Measurements from ENCODE around the gene SPIRE1.
"Not testable (repeated sequence)": the region's sequence is repeated elsewhere in the genome, so short reads cannot be mapped to it uniquely, and the experiment has no call there.

Gene SPIRE1

DNA sequence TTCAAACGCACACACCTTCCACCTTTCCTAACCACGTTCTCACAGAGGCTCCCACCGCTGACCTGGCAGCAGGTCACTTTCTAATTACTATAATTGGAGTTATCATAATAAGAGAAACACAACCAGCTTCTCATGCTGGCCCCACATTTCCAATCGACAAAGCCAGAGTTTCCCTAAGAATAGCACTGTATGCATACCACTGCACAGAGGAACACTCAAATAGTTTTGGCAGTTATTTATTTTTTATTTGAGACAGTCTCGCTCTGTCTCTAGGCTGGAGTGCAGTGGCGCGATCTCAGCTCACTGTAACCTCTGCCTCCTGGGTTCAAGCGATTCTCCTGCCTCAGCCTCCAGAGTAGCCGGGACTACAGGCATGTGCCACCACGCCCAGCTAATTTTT, 176.0 kb downstream of the SPIRE1 start:
- DNase-seq = not testable (repeated sequence)

DNA sequence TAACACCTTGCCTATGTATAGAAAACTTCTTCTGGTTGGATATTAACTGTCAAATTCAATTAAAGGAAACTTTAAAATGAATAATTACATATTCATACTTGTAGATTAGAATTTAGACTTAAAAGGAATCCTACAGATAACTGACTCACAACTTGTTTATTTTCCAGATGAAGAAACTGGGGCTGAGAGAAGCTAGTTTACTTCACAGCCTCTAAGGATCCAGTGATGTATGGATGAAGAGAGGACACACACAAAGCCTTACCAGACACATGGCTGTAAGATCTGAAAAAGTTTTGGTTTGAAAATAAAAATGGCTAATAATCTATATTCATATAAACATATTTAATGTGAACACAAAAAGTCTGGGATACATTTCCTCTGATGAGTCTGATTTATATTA, 177.9 kb downstream of the SPIRE1 start:
- DNase-seq = no peak

DNA sequence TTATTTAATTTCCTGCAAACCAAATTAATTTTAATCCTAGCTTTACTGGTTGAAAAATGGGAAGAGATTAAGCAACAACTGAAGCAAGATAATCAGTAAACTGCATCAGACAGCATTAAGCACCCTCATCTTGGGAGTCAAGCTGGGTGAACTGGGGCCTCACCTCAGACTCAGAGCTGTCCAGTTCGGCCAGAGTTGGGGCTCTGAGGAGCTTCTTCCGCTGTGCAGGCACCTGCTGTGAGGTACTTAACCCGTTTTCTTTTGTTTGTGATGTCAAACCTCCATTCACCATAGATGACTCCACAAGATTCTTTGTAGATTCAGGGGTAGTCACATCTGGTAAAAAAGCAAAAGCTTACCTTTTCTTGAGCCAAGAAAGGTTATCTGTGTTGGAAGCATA, 178.4 kb downstream of the SPIRE1 start:
- no peak for DNase-seq

DNA sequence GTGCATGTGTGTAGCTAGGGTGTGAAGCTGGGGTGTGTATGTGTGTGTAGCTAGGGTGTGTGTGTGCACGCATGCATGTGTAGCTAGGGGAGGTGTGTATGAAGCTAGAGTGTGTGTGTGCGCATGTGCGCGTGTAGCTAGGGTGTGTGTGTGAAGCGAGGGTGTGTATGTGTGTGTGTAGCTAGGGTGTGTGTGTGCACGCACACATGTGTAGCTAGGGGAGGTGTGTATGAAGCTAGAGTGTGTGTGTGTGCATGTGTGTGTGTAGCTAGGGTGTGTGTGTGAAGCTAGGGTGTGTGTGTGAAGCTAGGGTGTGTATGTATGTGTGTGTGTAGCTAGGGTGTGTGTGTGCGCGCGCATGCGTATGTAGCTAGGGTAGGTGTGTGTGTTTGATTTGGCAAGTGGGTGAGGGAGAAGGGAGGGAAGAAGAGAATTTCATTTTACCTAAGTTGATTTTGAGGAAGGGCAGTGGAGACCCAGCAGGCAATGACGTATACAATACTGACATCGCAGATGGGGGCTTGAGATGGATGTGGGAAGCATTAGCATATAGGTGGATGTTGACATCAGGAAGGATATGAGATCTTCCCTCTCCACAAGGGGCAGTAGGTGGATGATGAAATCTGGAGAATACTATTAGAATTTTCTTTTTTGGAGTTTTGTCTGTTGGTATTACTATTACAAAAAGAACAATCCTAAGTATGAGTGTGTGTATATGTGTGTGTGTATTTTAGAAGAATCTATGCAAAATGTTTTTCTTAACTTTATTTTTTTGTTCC, 179.4 kb downstream of the SPIRE1 start:
- no peak for DNase-seq

DNA sequence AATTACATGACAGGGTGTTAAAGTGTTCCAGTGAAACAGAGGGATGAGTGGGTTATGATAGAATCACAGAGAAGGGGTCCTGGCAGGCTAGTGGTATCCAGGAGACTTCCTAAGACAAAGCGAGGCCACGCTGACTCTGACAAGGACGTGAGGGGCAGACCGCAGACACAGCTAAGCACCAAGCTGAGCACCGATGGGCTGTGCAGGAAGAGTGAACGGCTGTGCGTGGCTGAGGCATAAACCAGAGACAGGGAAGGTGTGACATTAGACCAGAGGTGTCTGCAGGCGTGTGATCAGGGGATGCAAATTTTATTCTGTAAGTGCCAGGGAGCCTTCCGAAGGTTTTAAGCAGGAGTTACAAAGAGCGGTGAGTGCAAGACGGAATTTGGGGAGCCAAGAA, 180.3 kb downstream of the SPIRE1 start:
- DNase-seq = no peak

DNA sequence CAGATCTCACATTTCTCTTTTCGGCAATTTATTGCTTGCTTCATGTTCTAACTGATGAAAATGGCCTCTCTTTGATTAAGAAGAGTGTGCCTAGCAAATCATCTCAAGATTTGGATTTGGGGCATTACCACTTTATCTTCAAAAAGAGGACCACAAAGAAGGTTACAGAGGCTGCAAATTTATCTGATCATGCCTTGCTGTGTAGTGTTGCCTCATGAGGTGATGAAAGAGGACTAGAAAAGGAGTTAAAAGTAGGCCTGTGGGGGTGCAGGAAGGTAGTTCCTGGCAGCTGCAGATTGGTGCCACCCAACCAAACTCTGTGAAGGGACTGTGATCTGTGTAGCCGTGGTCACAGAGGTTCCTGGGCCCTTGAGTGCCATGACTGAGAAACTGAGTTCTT, 181.0 kb downstream of the SPIRE1 start:
- DNase-seq = no peak

DNA sequence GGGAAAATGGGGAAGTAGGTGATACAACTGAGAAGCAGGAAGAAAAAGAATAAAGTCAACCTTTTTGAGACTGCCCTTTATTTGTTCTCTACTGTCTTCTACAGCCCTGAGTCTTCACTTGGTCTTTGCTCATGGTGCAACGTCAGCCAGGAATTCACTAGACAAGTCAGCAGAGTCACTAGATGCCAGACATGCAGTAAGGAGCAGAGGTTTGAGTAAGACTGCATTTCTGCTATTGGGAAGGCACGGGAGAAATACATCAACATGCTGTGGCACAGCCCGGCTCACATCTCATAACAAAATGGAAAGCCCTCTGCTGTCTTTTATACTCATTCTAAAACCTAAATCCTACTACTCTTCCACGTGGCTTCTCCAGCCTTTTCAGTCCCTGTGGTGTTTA, 183.0 kb downstream of the SPIRE1 start:
- no peak for DNase-seq

DNA sequence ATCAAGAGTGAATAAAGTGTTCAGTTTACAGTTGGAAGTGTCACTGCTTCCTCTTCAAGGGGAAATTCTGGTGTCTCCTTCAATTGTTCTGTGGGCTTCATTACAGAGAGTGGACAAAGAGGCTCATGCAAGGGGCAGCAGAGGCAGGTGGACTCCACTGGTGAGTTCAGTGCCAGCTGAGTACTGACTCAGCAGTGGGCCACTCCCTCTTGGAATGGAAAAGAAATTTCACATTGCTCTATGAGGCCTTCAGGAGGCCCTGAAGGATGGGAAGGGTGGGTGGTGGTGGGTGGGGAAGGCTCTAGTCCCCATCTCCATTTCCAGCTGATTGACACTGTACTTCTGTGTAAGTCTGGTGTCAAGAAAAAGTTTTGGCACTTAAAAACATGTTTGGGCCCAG, 183.8 kb downstream of the SPIRE1 start:
- DNase-seq = no peak

DNA sequence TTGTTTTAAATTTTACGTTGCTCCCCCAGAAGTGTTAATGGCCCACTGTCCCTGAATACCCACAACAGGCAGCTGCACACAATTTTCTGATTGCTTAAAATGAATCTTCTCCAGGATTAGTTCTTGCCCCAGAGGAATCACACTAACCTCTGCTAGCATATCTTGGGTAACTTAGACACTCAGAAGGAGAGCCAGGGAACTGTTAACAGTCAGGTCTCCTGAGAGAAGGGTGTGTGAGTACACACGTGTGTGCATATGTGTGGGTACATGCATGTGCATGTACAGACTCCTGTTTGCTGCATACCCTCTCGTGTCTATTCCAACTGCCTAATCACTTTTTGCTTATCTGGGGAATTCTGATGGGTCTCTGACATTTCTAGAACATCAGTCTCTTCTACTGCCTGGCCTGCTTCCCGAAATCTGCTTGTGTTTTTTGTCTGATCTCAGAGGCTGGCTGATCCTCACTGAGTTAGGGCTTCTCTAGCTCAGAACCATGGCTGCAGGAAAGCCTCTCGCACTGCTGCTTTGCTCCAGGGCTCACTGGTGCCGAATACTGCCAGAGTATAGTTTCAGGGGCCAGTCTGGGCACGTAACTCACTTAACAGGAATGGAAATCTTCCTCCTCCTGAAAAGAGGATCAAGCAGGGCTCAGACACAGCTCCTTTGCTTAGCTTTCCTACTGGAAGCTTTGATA, 187.4 kb downstream of the SPIRE1 start:
- no peak for DNase-seq

DNA sequence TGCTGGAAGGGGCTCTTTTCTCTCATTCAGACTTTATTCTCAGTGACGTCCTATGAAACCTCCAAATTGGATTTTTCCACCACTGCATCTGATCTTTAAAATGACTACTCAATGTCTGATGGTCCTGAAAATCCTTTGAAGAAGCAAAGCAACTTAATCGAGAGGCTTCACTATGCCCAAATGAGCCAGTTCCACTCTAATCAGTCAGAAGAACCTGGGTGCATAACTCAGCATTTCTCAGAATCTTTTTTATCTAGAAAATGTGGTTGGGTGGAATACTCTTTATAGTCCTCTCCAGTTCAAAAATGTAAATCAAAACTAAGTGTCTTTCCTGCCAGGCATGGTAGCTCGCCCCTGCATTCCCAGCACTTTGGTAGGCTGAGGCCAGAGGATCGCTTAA, 189.5 kb downstream of the SPIRE1 start:
- no peak for DNase-seq

DNA sequence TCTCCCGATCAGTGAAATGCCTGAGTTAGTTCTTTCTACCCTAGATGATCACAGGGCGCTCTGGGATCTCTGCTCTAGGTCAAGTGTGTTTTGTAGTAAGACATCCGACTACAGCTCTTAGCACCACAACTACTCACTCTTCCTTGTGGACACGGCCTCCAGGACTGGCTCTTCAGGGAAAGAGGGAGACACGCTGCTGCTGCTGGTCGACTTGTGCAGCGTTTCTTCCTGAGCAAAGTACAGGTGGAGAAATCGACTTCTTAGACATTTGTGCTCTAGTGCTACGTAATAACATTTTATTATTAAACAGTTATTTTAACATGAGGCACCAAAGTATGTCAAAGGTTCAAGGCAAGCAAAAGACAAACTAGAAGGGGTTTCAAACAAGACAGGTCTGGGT, 193.2 kb downstream of the SPIRE1 start:
- DNase-seq = no peak

DNA sequence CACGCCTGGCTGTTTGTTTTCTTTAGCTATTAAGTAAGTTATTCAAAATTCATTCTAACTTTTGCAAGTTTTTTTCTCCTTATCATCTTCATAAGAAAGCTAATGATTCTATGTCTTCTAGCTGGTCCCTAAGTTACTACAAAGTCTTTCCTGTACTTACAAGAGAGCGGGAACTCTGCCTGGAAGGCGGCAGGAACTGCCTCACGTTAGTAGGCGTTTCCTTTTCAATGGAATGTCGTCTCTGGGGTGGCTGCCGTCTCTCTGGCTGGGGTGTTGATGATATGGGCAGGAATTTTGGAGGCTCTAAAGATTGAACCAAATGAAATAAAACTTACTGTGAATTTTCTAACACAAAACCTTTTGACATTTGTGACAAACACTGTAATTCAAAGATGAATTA, 194.7 kb downstream of the SPIRE1 start:
- DNase-seq = no peak

DNA sequence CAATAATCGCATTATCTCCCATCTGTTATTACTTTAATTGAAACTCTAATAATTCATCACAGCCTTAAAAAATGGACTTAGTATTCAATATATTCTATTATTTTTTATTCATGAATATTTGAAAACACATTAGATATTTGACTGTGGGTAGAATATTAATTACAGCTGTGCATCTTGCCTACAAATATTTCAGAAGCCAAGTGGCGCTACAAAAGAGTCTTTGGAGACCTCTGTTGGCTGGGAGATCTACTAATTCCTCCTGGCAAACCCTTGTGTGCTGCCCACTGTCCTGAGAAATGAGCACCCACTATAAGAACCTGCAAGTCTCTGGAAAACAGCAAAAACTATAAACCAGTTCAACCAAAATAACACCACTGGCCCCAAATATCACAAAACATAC, 195.7 kb downstream of the SPIRE1 start:
- DNase-seq = no peak

DNA sequence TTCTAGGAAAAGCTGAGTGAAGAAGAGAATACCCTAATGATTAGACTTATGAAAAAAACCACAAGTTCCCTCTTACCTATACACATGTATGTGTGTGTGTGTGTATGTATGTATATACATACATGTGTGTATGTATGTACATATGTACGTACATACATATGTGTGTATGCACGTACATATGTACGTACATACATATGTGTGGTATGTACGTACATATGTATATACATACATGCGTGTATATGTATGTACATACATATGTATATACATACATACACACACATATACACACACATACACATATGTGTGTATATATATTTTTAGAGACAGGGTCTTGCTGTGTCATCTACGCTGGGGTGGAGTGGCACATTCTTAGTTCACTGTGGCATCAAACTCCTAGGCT, 196.6 kb downstream of the SPIRE1 start:
- DNase-seq = no peak

DNA sequence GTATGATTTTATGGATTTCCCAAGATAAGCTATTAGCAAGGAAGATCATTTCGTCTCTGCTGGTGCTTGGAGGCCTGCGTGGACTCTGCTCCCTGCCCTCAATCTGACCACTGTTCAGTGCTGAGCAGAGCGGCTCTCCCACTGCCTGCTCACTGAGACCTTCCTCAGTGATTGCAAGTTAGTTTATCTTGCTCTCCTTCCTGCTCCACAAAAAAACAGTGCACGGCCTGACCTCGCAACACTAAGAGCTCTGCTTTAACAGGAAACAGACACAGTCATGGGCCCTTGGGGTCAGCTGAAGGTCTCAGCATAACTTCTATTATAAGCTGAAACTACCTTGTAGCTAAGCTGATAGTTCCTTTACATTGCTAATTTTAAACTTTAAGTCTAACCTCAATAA, 197.0 kb downstream of the SPIRE1 start:
- no peak for DNase-seq

DNA sequence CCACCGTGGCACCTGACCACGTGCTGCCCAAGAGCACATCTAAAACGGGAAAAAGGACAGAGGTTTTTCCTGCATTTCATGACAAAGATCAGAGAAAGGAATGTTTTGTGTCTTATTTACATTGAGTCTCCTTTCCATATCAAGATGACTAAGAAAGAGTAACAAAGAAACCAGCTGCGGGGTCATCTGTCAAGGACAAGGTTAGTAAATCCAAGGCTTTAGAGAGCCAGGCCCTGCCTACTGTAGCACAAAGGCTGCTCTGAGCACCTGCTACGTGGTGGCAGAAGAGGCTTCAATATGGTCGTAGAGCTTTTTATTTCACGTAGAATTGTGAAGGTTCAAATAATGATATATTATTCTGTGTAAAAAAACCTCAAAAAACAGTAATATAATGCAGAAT, 199.1 kb downstream of the SPIRE1 start:
- no peak for DNase-seq

DNA sequence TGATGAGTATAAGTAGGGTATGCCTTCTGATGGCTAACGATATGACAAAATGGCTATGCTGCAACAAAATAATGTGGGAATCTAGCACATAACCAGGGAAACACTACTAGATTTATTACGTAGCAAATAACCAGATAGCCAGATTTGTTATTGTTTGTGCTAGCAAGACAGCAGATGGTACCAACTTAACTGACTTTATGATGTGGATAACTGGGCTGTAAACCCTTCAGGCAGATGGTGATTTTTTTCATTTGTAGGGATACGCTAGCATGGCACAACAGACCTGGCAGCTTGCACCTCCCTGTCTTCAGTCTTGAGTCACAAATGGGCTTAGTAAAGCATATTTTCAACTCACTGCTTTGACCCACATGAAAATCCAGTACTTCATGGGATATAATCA, 201.5 kb downstream of the SPIRE1 start:
- DNase-seq = no peak

DNA sequence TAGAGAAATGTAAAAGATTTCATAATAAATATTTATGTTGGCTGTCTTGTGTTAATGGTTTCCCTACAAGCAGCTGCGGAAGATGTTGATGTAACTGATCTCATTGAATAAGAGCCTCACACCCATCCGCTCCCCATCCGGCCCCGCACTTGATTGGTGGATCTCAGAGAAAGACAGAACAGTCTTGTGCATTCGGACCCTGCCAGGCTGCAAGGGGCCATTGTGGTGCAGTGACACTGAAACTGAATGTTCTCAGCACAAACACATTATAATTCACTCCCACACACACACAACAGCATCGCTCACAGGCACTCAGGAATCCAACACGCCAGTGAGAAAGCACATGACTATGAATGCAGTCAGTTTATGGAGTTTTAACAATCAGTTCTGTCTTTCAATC, 202.4 kb downstream of the SPIRE1 start:
- no peak for DNase-seq

DNA sequence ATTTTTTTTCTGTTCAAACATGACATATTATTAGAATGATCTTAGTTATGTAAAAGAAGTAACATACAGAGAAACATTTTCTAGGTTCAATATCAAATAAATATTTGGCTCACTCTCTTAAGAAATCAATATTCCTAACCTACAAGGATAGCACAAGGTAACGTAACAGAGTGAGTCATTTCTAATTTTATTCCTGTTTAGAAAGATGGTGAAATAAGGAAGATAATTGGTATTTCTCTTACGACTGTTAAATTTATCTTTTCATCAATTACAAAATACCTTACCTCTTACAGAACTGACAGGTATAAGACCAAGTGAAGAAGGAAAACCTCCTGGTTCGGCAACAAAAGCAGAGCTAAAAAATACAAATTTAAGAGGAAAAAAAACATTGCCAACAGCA, 205.1 kb downstream of the SPIRE1 start:
- DNase-seq = no peak

DNA sequence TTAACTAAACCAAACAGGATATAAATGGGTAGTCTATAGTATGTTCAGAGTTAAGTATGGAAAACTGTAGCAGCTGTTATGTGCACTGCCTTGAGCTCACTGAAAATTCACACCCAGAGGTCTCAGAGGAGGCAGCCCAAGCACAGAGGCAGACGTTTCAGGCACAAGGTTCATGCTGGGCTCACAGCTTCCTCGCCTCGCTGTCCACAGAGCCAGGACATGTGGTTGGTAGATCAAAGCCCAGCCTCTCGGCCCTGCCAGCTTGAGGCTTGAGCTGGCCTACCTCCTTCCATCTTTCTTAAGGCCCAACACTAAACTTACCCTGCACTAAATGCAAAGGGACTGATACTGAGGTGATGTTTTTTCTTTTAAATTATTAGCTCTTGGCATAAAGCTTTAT, 206.5 kb downstream of the SPIRE1 start:
- DNase-seq = no peak

DNA sequence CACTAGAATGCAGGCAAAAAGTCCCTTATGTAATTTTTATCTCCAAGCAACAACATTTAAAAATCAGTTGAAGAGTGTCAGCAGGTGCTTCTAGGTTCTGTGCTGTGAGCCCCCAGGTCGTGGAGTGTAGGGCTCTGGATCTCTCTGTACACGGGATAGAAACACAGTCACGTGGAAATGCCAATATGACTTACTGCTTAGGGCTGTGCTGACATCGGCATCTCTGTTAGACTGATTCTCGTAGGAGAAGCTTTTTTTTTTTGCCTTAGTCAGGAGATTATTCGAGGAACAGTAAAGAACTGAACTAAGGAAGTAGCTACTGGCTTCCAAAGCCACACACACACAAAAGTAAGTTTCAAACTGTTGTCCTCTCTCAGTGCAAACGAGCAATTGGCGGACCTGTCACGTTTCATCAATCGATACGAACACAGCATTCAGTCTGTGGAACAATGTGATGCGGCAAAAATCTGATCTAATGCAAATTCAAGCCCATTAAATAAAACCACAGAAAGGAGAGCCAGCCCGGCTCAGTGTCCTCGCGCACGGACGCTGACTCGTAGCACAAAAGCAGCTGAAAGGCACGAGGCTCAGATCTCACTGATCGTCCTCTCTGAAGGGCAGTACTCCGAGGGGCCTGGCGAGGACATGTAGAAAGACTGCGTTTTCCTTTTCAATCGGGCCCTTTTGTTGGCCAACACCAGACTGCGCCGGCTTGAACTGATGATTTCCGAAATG, 208.7 kb downstream of the SPIRE1 start:
- no peak for DNase-seq

DNA sequence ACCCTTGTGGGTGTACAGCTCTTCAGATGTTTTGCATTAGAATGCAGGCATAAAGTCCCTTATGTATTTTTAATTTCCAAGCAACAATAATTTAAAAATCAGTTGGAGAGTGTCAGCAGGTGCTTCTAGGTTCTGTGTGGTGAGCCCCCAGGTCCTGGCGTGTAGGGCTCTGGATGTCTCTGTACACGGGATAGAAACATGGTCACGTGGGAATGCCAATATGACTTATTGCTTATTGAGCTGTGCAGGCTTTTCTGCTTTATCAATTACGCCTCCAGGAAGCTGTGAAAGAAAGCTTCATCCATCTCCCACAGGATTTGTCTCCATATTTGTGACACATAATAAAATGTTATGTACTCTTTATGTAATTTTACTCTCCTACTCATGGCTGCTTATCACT, 212.4 kb downstream of the SPIRE1 start:
- no peak for DNase-seq

DNA sequence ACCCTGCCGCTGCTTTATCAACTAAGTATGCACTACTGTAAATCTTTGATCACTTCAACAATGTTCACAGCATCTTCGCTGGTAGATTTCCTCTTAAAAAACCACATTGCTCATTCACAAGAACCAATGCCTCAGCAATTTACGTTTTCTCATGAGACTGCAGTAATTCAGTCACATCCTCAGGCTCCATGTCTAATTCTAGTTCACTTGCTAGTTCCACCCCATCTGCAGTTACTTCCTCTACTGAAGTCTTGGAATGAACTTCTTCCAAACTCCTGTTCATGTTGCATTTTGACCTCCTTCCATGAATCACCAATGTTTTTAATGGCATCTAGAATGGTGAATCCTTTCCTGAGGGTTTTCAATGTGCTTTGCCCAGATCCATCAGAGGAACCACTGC, 214.4 kb downstream of the SPIRE1 start:
- no peak for DNase-seq

DNA sequence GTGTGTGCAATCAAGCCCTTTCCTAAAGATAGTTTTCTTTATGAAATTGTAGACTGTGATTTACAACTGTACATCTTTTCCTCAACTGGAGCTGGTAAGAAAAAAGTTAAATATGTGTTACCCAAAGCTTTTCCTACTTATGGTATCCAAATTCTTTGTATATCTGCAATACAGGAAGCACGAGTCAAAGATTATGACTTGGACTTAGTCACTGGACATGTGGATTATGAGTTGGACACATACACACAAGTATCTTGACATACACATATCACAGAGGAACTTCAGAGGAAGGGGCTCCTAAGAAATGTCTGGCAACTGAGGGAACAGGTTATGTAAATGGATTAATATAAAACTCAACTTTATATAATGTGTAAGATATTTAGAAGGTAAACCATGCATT, 215.0 kb downstream of the SPIRE1 start:
- no peak for DNase-seq
